SK-N-SH treated with all-trans-retinoic acid at 6 μM for 48 hours (cell line): ENCODE results near the gene NTN3.

ENCODE experiments used
- ARNTL ChIP-seq: fragments of 450-650 bp; formaldehyde crosslinking; IDR thresholded peaks from 2 replicates; pipeline ENCODE4 v1.5.0; 2020; ENCODE audit warnings: low read depth, mild to moderate bottlenecking, moderate library complexity, borderline replicate concordance
- ESRRG ChIP-seq: fragments of 250-450 bp; sonication (Bioruptor Pico); IDR thresholded peaks from 2 replicates; pipeline ENCODE4 v1.6.1; 2021; ENCODE audit warnings: mild to moderate bottlenecking
- GLIS3 ChIP-seq: fragments of 250-450 bp; sonication (Bioruptor Pico); IDR thresholded peaks from 2 replicates; pipeline ENCODE4 v1.5.0; 2020; ENCODE audit warnings: mild to moderate bottlenecking, moderate library complexity
- PPARA ChIP-seq: fragments of 250-450 bp; sonication (Bioruptor Pico); IDR thresholded peaks from 2 replicates; pipeline ENCODE4 v1.5.0; 2020; ENCODE audit warnings: mild to moderate bottlenecking, borderline replicate concordance
- RARB ChIP-seq: fragments of 250-450 bp; sonication (Bioruptor Pico); IDR thresholded peaks from 2 replicates; pipeline ENCODE4 v1.8.0; 2021; ENCODE audit warnings: mild to moderate bottlenecking, moderate library complexity
- TCF4 ChIP-seq: fragments of 250-450 bp; sonication (Bioruptor Pico); IDR thresholded peaks from 2 replicates; pipeline ENCODE4 v1.8.0; 2021; ENCODE audit warnings: mild to moderate bottlenecking, moderate library complexity, borderline replicate concordance
- ZFP3 ChIP-seq: fragments of 250-450 bp; sonication (Bioruptor Pico); IDR thresholded peaks from 2 replicates; pipeline ENCODE4 v1.5.0; 2020; ENCODE audit warnings: mild to moderate bottlenecking, moderate library complexity
- ZNF8 ChIP-seq: fragments of 450-650 bp; formaldehyde crosslinking; IDR thresholded peaks from 2 replicates; pipeline ENCODE4 v1.5.0; 2020; ENCODE audit warnings: mild to moderate bottlenecking, moderate library complexity
- TF ChIP-seq, protein P1 (sequence below): fragments of 250-450 bp; sonication (Bioruptor Pico); IDR thresholded peaks from 2 replicates; pipeline ENCODE4 v1.8.0; 2021; ENCODE audit warnings: low read depth, mild to moderate bottlenecking, moderate library complexity, borderline replicate concordance
- TF ChIP-seq, protein P2 (sequence below): fragments of 250-450 bp; sonication (Bioruptor Pico); IDR thresholded peaks from 2 replicates; pipeline ENCODE4 v1.5.1; 2021; ENCODE audit warnings: mild to moderate bottlenecking, moderate library complexity
- TF ChIP-seq, protein P3 (sequence below): fragments of 250-450 bp; sonication (Bioruptor Pico); IDR thresholded peaks from 2 replicates; pipeline ENCODE4 v1.5.1; 2020; ENCODE audit warnings: low read depth, mild to moderate bottlenecking, moderate library complexity
- TF ChIP-seq, protein P4 (sequence below): fragments of 250-450 bp; sonication (Bioruptor Pico); IDR thresholded peaks from 2 replicates; pipeline ENCODE4 v1.8.0; 2020; ENCODE audit warnings: mild to moderate bottlenecking, moderate library complexity, borderline replicate concordance

DNA sequence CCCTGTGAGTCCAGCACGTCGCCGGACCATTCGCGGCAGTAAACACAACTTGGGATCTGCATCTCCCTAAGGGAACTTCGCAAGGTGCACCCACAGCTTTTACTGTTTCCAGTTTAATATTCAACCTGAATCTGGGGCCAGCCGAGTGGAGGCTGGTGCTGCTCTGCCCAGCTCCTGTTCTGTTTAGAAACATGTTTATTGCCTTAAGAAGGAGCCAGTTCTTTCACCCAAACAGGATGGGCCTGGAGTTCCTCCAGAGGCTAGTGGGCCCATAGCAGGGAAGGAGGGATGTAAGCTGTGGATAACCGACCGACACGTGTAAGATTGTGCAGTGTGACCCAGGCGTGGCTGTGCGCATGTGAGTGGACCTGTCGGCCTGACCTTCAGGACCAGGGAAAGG lies 21.2 kb downstream of the NTN3 start:
- TF ChIP-seq, protein P1, sequence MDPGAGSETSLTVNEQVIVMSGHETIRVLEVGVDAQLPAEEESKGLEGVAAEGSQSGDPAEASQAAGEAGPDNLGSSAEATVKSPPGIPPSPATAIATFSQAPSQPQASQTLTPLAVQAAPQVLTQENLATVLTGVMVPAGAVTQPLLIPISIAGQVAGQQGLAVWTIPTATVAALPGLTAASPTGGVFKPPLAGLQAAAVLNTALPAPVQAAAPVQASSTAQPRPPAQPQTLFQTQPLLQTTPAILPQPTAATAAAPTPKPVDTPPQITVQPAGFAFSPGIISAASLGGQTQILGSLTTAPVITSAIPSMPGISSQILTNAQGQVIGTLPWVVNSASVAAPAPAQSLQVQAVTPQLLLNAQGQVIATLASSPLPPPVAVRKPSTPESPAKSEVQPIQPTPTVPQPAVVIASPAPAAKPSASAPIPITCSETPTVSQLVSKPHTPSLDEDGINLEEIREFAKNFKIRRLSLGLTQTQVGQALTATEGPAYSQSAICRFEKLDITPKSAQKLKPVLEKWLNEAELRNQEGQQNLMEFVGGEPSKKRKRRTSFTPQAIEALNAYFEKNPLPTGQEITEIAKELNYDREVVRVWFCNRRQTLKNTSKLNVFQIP (CRISPR knock-in tag): no peak
- TF ChIP-seq, protein P2, sequence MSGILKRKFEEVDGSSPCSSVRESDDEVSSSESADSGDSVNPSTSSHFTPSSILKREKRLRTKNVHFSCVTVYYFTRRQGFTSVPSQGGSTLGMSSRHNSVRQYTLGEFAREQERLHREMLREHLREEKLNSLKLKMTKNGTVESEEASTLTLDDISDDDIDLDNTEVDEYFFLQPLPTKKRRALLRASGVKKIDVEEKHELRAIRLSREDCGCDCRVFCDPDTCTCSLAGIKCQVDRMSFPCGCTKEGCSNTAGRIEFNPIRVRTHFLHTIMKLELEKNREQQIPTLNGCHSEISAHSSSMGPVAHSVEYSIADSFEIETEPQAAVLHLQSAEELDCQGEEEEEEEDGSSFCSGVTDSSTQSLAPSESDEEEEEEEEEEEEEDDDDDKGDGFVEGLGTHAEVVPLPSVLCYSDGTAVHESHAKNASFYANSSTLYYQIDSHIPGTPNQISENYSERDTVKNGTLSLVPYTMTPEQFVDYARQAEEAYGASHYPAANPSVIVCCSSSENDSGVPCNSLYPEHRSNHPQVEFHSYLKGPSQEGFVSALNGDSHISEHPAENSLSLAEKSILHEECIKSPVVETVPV (CRISPR knock-in tag): no peak
- no peak for TF ChIP-seq ZFP3 (CRISPR knock-in tag)
- TF ChIP-seq ZNF8: no peak
- TF ChIP-seq GLIS3 (CRISPR knock-in tag): no peak
- no peak for TF ChIP-seq RARB
- no peak for TF ChIP-seq ARNTL (CRISPR knock-in tag)
- no peak for TF ChIP-seq TCF4 (CRISPR knock-in tag)
- TF ChIP-seq ESRRG: no peak
- TF ChIP-seq PPARA: no peak
- TF ChIP-seq, protein P3, sequence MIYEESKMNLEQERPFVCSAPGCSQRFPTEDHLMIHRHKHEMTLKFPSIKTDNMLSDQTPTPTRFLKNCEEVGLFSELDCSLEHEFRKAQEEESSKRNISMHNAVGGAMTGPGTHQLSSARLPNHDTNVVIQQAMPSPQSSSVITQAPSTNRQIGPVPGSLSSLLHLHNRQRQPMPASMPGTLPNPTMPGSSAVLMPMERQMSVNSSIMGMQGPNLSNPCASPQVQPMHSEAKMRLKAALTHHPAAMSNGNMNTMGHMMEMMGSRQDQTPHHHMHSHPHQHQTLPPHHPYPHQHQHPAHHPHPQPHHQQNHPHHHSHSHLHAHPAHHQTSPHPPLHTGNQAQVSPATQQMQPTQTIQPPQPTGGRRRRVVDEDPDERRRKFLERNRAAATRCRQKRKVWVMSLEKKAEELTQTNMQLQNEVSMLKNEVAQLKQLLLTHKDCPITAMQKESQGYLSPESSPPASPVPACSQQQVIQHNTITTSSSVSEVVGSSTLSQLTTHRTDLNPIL (CRISPR knock-in tag): no peak
- TF ChIP-seq, protein P4, sequence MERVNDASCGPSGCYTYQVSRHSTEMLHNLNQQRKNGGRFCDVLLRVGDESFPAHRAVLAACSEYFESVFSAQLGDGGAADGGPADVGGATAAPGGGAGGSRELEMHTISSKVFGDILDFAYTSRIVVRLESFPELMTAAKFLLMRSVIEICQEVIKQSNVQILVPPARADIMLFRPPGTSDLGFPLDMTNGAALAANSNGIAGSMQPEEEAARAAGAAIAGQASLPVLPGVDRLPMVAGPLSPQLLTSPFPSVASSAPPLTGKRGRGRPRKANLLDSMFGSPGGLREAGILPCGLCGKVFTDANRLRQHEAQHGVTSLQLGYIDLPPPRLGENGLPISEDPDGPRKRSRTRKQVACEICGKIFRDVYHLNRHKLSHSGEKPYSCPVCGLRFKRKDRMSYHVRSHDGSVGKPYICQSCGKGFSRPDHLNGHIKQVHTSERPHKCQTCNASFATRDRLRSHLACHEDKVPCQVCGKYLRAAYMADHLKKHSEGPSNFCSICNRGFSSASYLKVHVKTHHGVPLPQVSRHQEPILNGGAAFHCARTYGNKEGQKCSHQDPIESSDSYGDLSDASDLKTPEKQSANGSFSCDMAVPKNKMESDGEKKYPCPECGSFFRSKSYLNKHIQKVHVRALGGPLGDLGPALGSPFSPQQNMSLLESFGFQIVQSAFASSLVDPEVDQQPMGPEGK: no peak
